Measurements from ENCODE around the gene OR4D2. TPM values are rescaled to one million over a fixed set of nuclear protein-coding genes. Genes with fewer than 3 reads are reported as not detected.
"Not testable (repeated sequence)": the region's sequence is repeated elsewhere in the genome, so short reads cannot be mapped to it uniquely, and the experiment has no call there.

OR4D2 gene
- total RNA-seq, 2 donors from 2014 or later: not detected

DNA sequence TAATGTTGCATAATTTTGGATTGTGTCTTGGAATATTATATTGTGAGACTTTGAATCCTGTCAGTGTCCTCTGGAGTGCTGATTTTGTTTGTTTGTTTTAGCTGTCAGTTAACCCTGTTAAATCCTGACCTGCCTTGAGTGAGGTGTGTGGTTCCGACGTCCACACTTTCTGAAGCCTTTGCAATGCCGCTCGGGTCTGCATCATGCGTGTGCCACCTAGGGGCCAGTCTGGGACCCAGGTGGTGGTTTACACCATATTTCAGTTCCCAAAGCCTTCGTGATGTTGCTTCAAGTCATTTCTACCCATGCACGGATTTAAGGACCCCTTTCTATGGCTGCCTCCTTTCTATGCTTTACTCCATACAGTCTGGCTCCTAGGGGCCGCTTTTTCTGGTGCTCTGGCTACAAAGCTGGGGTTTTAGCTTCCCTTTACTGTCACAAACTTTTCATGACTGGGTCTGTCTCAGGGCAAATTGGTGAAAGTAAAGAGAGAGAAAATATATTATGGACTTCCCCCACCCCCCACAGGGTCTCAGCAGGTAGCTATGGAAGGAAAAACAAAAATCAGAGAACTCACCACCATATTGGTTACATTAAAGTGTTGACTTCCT is 30.0 kb upstream of the OR4D2 start:
- Histone ChIP-seq H3K9me3 (peaks cover 4 to 10% of the 10 kb centered on the region in 2 donors), H3K27ac (no peak overlapping the region), H3K36me3 (no peaks in the 10 kb centered on the region), H3K4me3 (no peak overlapping the region), H3K4me1 (no peaks in the 10 kb centered on the region), H3K27me3 (no peaks in the 10 kb centered on the region)
- TF ChIP-seq CTCF (IDR thresholded peaks at IDR 0.05): no peak
- DNase-seq (ENCODE audit: low spot score): no peak

- Histone ChIP-seq H3K4me3 (no peak overlapping the region), H3K36me3 (no peaks in the 10 kb centered on the region), H3K27ac (no peak overlapping the region), H3K9me3 (peaks cover 6 to 30% of the 10 kb centered on the region in 2 donors), H3K27me3 (no peaks in the 10 kb centered on the region), H3K4me1 (no peaks in the 10 kb centered on the region)
- TF ChIP-seq CTCF (IDR thresholded peaks at IDR 0.05): no peak
- no peak for DNase-seq (ENCODE audit: low spot score)
Measured at GRCh38 chr17:58141505-58141904, 25.3 kb upstream of the OR4D2 start.

DNA sequence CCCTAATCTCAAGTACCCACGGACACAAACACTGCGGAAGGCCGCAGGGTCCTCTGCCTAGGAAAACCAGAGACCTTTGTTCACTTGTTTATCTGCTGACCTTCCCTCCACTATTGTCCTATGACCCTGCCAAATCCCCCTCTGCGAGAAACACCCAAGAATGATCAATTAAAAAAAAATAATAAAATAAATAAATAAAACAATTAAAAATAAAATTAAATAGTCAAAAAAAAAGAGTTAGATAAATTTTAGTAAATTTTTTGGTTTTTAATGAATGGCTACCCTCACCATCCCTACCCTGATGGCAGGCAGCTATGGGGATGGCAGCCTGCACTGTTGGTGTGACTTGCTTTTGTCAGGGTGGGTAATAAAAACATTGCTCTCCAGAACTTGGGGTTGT is 23.4 kb upstream of the OR4D2 start:
- DNase-seq (ENCODE audit: low spot score); H3K27me3 ChIP-seq; H3K4me1 ChIP-seq; H3K36me3 ChIP-seq; H3K27ac ChIP-seq; H3K4me3 ChIP-seq: not testable (repeated sequence)
- H3K9me3 ChIP-seq: peaks cover 6 to 35% of the 10 kb centered on the region in 2 donors

GRCh38 chr17:58144801-58145200 is 22.0 kb upstream of the OR4D2 start:
- H3K27ac ChIP-seq: no peak overlapping the region
- H3K4me1 ChIP-seq: no peaks in the 10 kb centered on the region
- H3K4me3 ChIP-seq: no peak overlapping the region
- peaks cover 6 to 35% of the 10 kb centered on the region in 2 donors for H3K9me3 ChIP-seq
- no peak for TF ChIP-seq CTCF (IDR thresholded peaks at IDR 0.05)
- DNase-seq (ENCODE audit: low spot score): no peak
- H3K27me3 ChIP-seq: no peaks in the 10 kb centered on the region
- H3K36me3 ChIP-seq: no peaks in the 10 kb centered on the region

DNA sequence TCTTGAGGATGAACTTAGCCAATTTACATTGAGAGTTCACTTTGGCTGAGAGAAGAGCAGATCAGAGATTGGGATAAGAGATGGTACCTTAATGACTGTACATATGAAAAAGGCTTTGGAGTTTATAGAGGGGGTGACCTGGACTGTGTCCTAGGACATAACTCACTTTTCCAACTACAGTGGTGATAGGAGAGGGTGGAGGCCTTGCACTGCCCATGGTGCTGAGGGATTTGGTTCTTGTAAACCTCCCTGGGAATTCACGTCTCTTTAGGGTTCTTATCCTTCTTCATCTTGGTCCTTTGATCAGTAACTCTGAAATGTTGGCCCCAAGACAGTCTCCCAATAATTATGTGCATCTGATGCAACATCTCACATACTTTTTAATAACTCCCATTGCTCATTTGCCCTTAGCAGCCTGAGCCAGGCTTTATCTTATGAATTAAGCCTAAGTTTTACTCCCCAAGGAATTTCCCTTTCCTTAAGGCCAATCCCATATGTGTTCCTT is 18.8 kb upstream of the OR4D2 start, which contains the start of gene OR4D1:
Gene OR4D1, plus strand, starts transcription at position 455 of the 505 bp plus-strand sequence. CDS start 6,770 bp downstream, outside the sequence.
- H3K27ac ChIP-seq: no peak within 1 kb of the TSS
- H3K4me3 ChIP-seq: no peak within 1 kb of the TSS
- no peak for DNase-seq (ENCODE audit: low spot score)
- H3K4me1 ChIP-seq: no peaks in the 10 kb centered on the region
- TF ChIP-seq CTCF (IDR thresholded peaks at IDR 0.05): no peak
- H3K36me3 ChIP-seq: no peaks in the 10 kb centered on the region
- peaks cover 6 to 35% of the 10 kb centered on the region in 2 donors for H3K9me3 ChIP-seq
- H3K27me3 ChIP-seq: no peaks in the 10 kb centered on the region

DNA sequence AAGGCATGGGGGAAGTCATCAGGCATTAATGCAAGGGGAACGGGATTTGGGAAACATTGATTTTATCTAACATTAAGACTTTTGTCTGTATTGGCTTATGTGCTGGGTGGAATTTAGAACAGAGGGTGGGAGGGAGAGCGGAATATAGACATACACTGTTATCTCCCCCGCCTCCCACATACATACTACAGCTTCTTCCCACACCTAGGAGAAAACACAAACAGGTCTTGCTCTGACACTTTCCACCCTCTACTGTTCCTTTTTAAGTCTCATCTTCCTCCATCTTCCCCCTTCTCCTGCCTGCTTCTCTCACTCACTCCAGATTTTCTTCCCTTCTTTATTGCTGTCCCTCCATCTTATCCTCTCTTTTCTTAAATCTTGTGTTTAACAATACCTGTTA is 18.2 kb upstream of the OR4D2 start:
- Histone ChIP-seq H3K27ac (no peak overlapping the region), H3K27me3 (no peaks in the 10 kb centered on the region), H3K9me3 (peaks cover 6 to 35% of the 10 kb centered on the region in 2 donors), H3K4me1 (no peaks in the 10 kb centered on the region), H3K4me3 (no peak overlapping the region), H3K36me3 (no peaks in the 10 kb centered on the region)
- no peak for TF ChIP-seq CTCF (IDR thresholded peaks at IDR 0.05)
- DNase-seq (ENCODE audit: low spot score): no peak

All from right atrium auricular region (tissue), 2 donors.